GM18867 (cell line): Measurements from ENCODE around the gene HADHA.
"Not testable (repeated sequence)": the region's sequence is repeated elsewhere in the genome, so short reads cannot be mapped to it uniquely, and the experiment has no call there.

ENCODE experiments used
- ATAC-seq: cut with Tn5 transposase; IDR thresholded peaks from one replicate; pipeline ENCODE4 v1.9.1; 2021; ENCODE audit warnings: mild to moderate bottlenecking, moderate library complexity; ENCODE audit not compliant: unreplicated experiment

HADHA gene

GRCh38 chr2:26176279-26176615, 68.2 kb downstream of the HADHA start:
- ATAC-seq: no peak

- no peak for ATAC-seq
These were observed 68.8 kb downstream of the HADHA start for GRCh38 chr2:26175466-26176278.

DNA sequence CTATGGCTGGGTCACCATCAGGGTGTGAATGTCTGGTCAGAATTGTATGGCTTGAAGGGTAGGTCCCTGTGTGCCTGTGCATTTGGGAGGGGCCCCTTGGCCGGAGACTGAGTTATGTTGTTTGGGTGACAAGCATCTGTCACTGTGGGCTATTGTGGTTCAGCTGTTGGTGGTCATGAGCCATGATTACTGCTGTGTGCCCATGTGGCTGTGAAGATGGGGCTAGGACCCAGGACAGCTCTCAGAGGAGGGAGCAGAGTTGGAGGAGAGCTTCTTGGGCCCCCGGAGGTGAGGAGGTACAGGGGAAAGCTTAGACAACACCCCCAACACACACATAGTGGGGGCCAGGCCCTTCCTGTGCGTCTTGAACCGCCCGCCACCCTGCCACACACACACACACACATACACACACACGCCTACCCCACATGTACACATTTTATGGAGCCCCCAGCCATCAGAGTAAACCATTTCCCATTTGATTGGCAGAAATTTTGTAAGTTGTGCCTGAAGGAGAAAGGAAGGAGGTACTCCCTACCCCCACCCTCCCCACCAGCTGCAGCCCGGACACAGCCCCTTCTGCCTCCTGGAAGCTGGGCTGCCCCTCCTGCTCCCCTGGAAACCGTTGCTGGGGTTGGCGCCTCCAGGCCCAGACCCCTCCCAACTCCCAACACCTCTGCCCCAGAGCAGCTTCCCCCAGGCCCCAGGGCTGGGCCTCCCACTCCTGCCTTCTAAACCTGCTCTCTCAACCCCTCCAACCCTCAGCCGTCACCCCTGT, 69.6 kb downstream of the HADHA start:
- no peak for ATAC-seq

DNA sequence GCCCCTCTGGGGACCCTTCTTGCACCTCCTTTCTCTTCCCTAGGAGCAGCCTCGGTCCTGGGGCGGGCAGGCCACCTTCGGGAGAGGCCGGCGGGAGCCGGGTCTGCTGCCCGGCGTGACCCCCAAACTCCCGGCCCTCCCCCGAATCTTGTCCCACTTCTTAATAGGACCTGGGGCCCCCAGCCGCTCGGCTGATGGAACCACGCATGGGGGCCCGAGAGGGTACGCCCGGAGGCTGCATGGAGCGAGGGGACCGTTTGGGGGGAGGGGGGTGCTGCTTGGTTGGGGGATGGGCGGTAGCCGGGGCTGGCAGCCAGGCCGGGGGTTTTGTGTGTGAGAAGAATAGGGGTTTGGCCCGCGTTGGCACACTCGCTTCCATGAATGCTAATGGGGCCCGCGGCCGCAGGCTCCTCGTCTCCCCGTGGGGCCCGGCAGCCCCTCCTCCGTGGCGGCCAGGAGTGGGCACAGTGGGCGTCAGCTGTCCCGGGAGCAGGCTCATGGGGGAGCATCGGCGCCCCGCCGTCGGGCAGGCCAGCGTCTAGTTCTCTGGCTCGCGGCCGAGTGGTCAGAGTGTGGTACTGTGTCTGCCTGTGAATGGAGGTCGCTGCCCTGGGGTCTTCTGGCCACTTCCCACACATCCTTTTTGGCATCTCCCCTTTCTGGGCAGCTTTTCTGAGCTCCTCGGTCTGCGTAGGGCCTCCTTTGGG, 70.5 kb downstream of the HADHA start:
- no peak for ATAC-seq

GRCh38 chr2:26172871-26173775, 71.3 kb downstream of the HADHA start, which contains the start of gene GAREM2:
GAREM2 (plus strand) TSS chr2:26173088; CDS start chr2:26173221, 133 bp downstream.
- no peak for ATAC-seq

DNA sequence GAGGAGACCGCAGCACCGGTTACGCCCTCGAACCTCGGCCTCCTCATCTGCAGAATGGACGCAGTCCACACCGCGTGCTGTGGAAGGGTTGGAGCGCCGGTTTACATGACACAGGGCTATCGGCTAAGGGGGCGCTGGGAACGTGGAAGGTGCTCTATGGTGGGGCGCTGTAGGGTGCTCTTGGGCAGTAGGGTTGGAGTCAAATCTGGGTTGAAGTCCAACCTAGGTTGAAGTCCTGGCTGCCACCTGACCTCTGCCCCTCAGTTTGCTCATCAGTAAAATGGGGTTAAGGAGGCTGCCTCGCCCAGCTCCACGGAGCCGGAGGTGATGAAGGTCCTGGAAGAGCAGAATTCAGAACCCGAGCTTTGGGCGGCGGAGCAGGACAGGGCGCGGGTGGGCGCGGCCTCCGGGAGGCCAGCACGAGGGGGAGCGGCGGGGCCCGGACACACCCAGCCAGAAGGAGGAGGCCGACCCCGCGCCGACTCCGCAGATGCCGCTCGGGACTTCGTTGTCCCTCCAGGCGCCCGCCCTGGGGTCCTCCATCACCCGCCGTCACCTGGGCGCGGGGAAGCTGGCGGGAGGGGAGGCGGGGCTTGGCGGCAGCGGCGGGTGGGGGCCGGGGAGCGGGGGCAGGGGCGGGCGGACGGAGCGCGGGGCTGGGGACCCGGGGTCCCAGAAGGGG, 72.1 kb downstream of the HADHA start:
- no peak for ATAC-seq

DNA sequence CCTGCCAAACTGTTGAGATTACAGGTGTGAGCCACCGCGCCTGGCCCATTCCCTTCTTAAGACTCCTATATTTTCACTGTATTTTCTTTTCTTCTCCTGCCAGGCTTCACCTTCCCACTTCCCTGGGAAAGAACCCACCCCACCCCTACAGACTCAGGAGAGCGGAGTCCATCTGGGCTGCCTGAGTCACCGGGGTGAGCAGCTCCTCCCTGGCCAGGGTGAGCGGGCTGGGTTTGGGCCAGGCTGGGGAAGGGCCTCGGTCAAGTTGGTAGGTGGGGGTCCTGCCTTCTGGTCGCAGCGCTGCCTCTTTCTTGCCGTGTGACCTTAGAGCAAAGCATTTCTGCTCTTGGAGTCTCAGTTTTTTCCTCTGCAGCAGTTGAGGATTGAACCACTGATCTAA, 73.6 kb downstream of the HADHA start:
- ATAC-seq: no peak

DNA sequence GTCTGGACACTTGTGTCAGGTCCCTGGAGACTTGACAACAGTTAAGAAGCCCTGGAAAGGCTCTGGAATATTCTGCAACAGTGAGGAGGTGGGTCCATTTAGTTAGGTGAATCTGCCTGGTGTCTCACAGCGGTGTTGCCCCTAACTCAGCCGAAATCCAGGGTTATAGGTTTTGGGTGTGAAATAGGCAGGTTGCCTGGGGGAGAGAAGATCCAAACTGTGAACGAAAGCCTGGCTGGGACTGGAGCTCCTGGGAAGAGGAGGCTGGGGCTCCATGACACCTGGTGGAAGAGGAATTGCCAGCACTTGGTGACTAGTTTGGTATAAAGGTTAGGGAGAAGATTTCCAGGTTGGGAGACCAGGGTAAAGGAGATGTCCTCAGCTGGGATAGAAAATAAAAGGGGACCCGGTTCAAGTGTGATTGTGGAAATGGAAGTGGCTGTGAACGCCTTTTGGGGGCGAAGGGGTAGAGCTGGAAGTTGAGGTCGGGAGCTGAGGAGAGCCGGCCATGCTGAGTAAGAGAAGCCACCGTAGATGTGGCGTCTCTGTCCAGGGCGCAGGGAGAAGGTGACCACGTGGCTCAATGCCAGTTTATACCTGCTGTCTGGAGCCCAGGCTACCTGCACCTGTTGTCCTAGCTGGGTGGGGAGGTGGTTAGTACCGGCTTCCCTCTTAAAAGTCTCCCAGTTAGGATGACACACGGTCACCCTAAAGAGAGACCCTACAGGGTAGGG, 74.6 kb downstream of the HADHA start:
- ATAC-seq: no peak

DNA sequence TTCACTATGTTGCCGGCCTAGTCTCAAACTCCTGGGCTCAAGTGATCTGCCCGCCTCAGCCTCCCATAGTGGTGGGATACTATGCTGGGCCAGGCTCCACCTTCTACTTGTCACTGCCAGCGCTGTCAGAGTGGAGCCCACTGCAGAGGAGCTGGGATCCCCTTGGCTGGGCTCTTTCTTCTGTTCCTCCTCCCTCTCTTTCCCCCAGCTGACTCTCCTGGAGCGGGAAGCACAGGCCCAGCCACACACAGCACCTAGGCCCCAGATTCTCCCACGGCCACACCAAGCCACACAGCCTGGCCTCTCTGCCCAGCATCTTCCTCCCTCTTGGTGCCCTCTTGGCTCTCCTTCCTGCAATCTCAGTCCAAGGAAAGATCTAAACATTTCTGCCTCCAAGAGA, 75.2 kb downstream of the HADHA start:
- ATAC-seq: no peak

GRCh38 chr2:26168785-26169184, 75.6 kb downstream of the HADHA start:
- no peak for ATAC-seq

DNA sequence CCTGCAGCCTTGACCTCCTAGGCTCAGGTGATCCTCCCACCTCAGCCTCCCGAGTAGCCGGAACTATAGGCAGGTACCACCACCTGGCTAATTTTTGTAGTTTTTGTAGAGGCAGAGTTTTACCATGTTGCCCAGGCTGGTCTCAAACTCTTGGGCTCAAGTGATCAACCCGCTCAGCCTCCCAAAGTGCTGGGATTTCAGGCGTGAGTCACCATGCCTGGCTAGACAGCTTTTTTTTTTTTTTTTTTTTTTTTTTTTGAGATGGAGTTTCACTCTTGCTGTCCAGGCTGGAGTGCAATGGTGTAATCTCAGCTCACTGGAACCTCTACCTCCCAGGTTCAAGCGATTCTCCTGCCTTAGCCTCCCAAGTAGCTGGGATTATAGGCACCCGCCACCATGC, 77.9 kb downstream of the HADHA start:
- ATAC-seq: not testable (repeated sequence)

DNA sequence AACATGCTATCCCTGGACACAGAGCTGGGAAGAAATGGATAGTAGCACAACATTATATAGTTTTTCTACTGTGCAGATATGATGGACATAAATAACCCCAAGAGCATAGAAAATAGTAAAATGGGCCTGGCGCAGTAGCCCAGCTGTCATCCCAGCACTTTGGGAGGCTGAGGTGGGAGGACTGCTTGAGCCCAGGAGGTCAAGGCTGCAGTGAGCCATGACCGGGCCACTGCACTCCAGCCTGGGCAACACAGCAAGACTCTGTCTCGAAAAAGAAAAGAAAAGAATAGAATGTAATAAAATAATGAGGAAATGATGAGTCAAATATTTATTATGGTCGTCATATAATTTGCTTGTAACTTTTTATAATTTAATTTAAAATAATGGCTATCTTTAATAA, 79.0 kb downstream of the HADHA start:
- no peak for ATAC-seq

DNA sequence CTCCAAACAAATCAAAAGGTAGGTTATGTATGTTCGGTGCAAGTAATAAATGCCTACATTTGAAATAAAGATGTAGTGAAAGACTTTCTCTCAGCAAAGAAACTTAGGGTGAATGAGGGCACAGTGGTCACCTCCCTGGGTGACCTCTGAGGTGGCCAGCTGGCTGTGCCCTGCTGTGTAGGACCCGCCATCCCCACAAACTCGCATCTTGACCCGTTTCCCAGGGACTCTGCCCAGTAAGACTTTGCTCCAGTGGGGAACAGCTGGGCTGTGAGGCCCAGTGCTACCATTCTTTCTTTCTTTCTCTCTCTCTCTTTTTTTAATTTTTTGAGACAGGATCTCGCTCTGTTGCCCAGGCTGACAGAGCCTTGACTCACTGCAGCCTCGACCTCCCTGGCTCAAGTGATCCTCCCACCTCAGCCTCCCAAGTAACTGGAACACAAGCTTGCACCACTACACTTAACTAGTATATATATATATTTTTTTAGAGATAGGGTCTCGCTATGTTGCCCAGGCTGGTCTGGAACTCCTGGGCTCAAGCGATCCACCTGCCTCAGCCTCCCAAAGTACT, 79.7 kb downstream of the HADHA start:
- no peak for ATAC-seq

GRCh38 chr2:26164231-26164630, 80.2 kb downstream of the HADHA start:
- no peak for ATAC-seq

GRCh38 chr2:26162963-26163362, 81.5 kb downstream of the HADHA start:
- no peak for ATAC-seq

GRCh38 chr2:26161926-26162325, 82.5 kb downstream of the HADHA start:
- no peak for ATAC-seq

DNA sequence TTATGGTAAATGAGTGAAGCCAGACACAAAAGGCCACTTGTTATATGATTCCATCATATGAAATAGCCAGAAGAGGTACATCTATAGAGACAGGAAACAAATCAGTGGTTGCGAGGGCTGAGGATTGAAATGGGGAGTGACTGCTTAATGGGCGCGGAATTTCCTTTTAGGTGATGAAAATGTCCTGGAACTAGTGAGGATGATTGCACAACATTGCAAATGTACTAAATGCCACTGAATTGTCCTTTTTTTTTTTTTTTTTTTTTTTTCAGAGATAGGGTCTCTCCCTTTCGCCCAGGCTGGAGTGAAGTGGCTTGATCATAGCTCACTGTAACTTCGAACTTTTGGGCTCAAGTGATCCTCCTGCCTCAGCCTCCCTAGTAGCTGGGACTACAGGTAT, 86.9 kb downstream of the HADHA start:
- ATAC-seq: no peak

DNA sequence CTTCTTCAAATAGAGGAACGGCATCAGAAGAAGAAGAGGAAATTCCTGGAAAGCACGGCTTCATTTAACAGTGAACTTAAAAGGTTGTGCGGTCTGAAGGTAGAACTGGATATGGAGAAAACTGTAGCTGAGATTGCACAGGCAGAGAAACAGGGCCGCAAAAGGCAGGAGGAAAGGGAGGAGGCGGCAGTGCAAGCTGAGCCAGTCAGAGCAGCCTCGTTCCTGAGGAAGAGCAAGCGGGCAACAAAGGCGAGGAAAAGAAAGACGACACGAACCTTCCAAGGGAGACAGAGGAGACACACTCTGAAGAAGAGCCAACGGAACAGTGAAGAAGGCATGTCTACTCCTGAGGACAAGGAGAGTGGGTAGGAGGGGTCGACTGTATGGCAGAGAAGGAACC, 94.2 kb downstream of the HADHA start:
- ATAC-seq: no peak

DNA sequence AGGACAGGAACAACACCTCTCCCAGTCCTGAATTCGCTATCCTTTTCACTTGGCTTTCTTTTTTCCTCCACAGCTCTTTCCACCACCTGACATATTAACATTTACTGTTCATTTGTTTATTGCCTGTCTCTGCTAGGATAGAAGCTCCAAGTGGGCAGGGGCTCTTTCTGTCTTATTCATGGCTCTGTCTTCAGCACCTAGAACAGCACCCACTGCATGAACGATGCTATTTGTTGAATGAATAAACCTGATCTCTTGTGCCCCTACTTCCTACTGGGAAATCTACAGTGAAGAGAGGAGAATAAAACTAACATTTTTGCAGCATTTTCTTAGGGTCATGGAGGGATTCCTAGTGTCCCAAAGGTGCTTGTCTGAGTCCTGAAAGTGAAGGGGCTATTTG, 95.9 kb downstream of the HADHA start:
- ATAC-seq: no peak
